ENCODE data around the gene B3GAT2.

B3GAT2 gene

GRCh38 chr6:70849348-70850069, 107.4 kb downstream of the B3GAT2 start:
- TF ChIP-seq CTCF (IDR thresholded peaks at IDR 0.05; ENCODE audit: insufficient read depth, low read length, poor library complexity, severe bottlenecking) = no peak
- Histone ChIP-seq H3K4me3 (replicated peaks; ENCODE audit: low read depth, low read length) (no peak overlapping the region), H3K27me3 (replicated peaks; ENCODE audit: control insufficient read depth, insufficient read depth, low read length) (no peaks in the 10 kb centered on the region), H3K36me3 (ENCODE audit: control insufficient read depth, insufficient read depth, low read length) (no peaks in the 10 kb centered on the region; the same call in 1 of the 2 replicates)
- no peak for DNase-seq (ENCODE audit: extremely low read depth, insufficient read length)

- no peak for DNase-seq (ENCODE audit: extremely low read depth, insufficient read length)
- Histone ChIP-seq H3K36me3 (ENCODE audit: control insufficient read depth, insufficient read depth, low read length) (no peaks in the 10 kb centered on the region; the same call in 1 of the 2 replicates), H3K27me3 (replicated peaks; ENCODE audit: control insufficient read depth, insufficient read depth, low read length) (no peaks in the 10 kb centered on the region), H3K4me3 (replicated peaks; ENCODE audit: low read depth, low read length) (no peak overlapping the region)
- no peak for TF ChIP-seq CTCF (IDR thresholded peaks at IDR 0.05; ENCODE audit: insufficient read depth, low read length, poor library complexity, severe bottlenecking)
Measured at GRCh38 chr6:70847106-70848084, 109.5 kb downstream of the B3GAT2 start.

GRCh38 chr6:70846207-70846835, 110.5 kb downstream of the B3GAT2 start:
- TF ChIP-seq CTCF (IDR thresholded peaks at IDR 0.05; ENCODE audit: insufficient read depth, low read length, poor library complexity, severe bottlenecking) = no peak
- Histone ChIP-seq H3K36me3 (ENCODE audit: control insufficient read depth, insufficient read depth, low read length) (no peaks in the 10 kb centered on the region; the same call in 1 of the 2 replicates), H3K4me3 (replicated peaks; ENCODE audit: low read depth, low read length) (no peak overlapping the region), H3K27me3 (replicated peaks; ENCODE audit: control insufficient read depth, insufficient read depth, low read length) (no peaks in the 10 kb centered on the region)
- no peak for DNase-seq (ENCODE audit: extremely low read depth, insufficient read length)

- no peak for TF ChIP-seq CTCF (IDR thresholded peaks at IDR 0.05; ENCODE audit: insufficient read depth, low read length, poor library complexity, severe bottlenecking)
Measured at GRCh38 chr6:70844301-70844700, 112.6 kb downstream of the B3GAT2 start.

GRCh38 chr6:70843328-70843918, 113.4 kb downstream of the B3GAT2 start:
- DNase-seq (ENCODE audit: extremely low read depth, insufficient read length) = no peak
- Histone ChIP-seq H3K27me3 (replicated peaks; ENCODE audit: control insufficient read depth, insufficient read depth, low read length) (no peaks in the 10 kb centered on the region), H3K4me3 (replicated peaks; ENCODE audit: low read depth, low read length) (no peak overlapping the region), H3K36me3 (ENCODE audit: control insufficient read depth, insufficient read depth, low read length) (no peaks in the 10 kb centered on the region; the same call in 1 of the 2 replicates)
- TF ChIP-seq CTCF (IDR thresholded peaks at IDR 0.05; ENCODE audit: insufficient read depth, low read length, poor library complexity, severe bottlenecking) = peak; percentile 3

More at GRCh38 chr6:70844301-70844700, 112.6 kb downstream of the B3GAT2 start:
- H3K27me3 ChIP-seq (replicated peaks; ENCODE audit: control insufficient read depth, insufficient read depth, low read length) = no peaks in the 10 kb centered on the region
- no peak for DNase-seq (ENCODE audit: extremely low read depth, insufficient read length)
- no peak overlapping the region for H3K4me3 ChIP-seq (replicated peaks; ENCODE audit: low read depth, low read length)
- H3K36me3 ChIP-seq (ENCODE audit: control insufficient read depth, insufficient read depth, low read length) = no peaks in the 10 kb centered on the region; the same call in 1 of the 2 replicates
